ENCODE data around the gene NAT9. TPM values are rescaled to one million over a fixed set of nuclear protein-coding genes. Genes with fewer than 3 reads are reported as not detected.

The NAT9 gene
- total RNA-seq, 1 donor from 2014 or later = 48.6 TPM

- H3K9me3 ChIP-seq = no peaks in the 10 kb centered on the region
- no peak overlapping the region for H3K27ac ChIP-seq
- intact Hi-C loops (cut with DNase I) = no loop called here
- no peak for ATAC-seq
- no peak overlapping the region for H3K4me3 ChIP-seq
- TF ChIP-seq CTCF (IDR thresholded peaks at IDR 0.05) = no peak
- H3K36me3 ChIP-seq = peaks cover 14% of the 10 kb centered on the region
- DNase-seq = no peak
- peaks cover 64% of the 10 kb centered on the region for H3K4me1 ChIP-seq
- no peaks in the 10 kb centered on the region for H3K27me3 ChIP-seq (ENCODE audit: low read depth)
Observed at GRCh38 chr17:74777901-74778515, 1.9 kb upstream of the NAT9 start.

GRCh38 chr17:74776990-74777389, 845 bp upstream of the NAT9 start:
- H3K4me1 ChIP-seq = peaks cover 64% of the 10 kb centered on the region
- ATAC-seq (no peak), DNase-seq (no peak)
- no peak for TF ChIP-seq CTCF (IDR thresholded peaks at IDR 0.05)
- peak overlapping the region; percentile 92 for H3K4me3 ChIP-seq
- peaks cover 24% of the 10 kb centered on the region for H3K36me3 ChIP-seq
- intact Hi-C loops (cut with DNase I) = no loop called here
- peak overlapping the region; percentile 69 for H3K27ac ChIP-seq
- no peaks in the 10 kb centered on the region for H3K27me3 ChIP-seq (ENCODE audit: low read depth)
- no peaks in the 10 kb centered on the region for H3K9me3 ChIP-seq

- H3K4me1 ChIP-seq = peaks cover 54% of the 10 kb centered on the region
Observed at GRCh38 chr17:74775409-74776043, 619 bp downstream of the NAT9 start.

GRCh38 chr17:74773871-74774286, 2.3 kb downstream of the NAT9 start:
- no peak for DNase-seq
- no peak overlapping the region for H3K27ac ChIP-seq
- no peak overlapping the region for H3K4me3 ChIP-seq
- peaks cover 51% of the 10 kb centered on the region for H3K36me3 ChIP-seq
- no peak for ATAC-seq
- H3K9me3 ChIP-seq = no peaks in the 10 kb centered on the region
- peaks cover 40% of the 10 kb centered on the region for H3K4me1 ChIP-seq
- TF ChIP-seq CTCF (IDR thresholded peaks at IDR 0.05) = no peak
- H3K27me3 ChIP-seq (ENCODE audit: low read depth) = no peaks in the 10 kb centered on the region
- intact Hi-C loops (cut with DNase I) = no loop called here

More at GRCh38 chr17:74775409-74776043, 619 bp downstream of the NAT9 start:
- Histone ChIP-seq H3K9me3 (no peaks in the 10 kb centered on the region), H3K27ac (peak overlapping the region; percentile 78), H3K36me3 (peaks cover 39% of the 10 kb centered on the region), H3K4me3 (peak overlapping the region; percentile 92), H3K27me3 (ENCODE audit: low read depth) (no peaks in the 10 kb centered on the region)
- DNase-seq (no peak), ATAC-seq (no peak)
- TF ChIP-seq CTCF (IDR thresholded peaks at IDR 0.05) = no peak
- intact Hi-C loops (cut with DNase I) = no loop called here

- no peak overlapping the region for H3K4me3 ChIP-seq
- intact Hi-C loops (cut with DNase I) = no loop called here
- no peaks in the 10 kb centered on the region for H3K27me3 ChIP-seq (ENCODE audit: low read depth)
- no peaks in the 10 kb centered on the region for H3K9me3 ChIP-seq
- TF ChIP-seq CTCF (IDR thresholded peaks at IDR 0.05) = no peak
- H3K27ac ChIP-seq = no peak overlapping the region
- peaks cover 56% of the 10 kb centered on the region for H3K36me3 ChIP-seq
- no peak for DNase-seq
- peaks cover 37% of the 10 kb centered on the region for H3K4me1 ChIP-seq
- ATAC-seq = no peak
Observed at GRCh38 chr17:74773414-74773813, 2.7 kb downstream of the NAT9 start.
